HepG2 (cell line): ENCODE measurements around the gene C9orf50. TPM values are rescaled to one million over a fixed set of nuclear protein-coding genes. Genes with fewer than 3 reads are reported as not detected.

ENCODE experiments used
- ARHGAP35 ChIP-seq: sonication (generic); formaldehyde crosslinking; IDR thresholded peaks from 2 replicates; pipeline ENCODE4 v1.9.0; 2022; ENCODE audit warnings: mild to moderate bottlenecking, inconsistent platforms, moderate library complexity, missing genetic modification reagents, borderline replicate concordance
- CBFB ChIP-seq: sonication (generic); formaldehyde crosslinking; IDR thresholded peaks from 2 replicates; pipeline ENCODE4 v1.4.0; 2020; ENCODE audit warnings: missing genetic modification reagents
- CREB1 ChIP-seq, 2 experiments: fragments of 450-650 bp in 1 of 2; IDR thresholded peaks; 2 replicates each; pipeline ENCODE4 v1.6.1; 2016 to 2017; ENCODE audit warnings: control low read depth in 1 of 2, mild to moderate bottlenecking in 1 of 2, missing compliant biosample characterization in 1 of 2, missing genetic modification characterization in 1 of 2
- CREM ChIP-seq, 2 experiments: sonication (generic) in 1 of 2; formaldehyde crosslinking in 1 of 2; IDR thresholded peaks; 2 replicates each; pipeline versions ENCODE4 v1.4.0 to v1.6.1; 2016 to 2020; ENCODE audit warnings: antibody characterized with exemption in 1 of 2, mild to moderate bottlenecking in 1 of 2, missing genetic modification reagents in 1 of 2
- FOXK2 ChIP-seq: fragments of 450-650 bp; IDR thresholded peaks from 2 replicates; pipeline ENCODE4 v1.6.1; 2016
- GABPA ChIP-seq, 2 experiments: IDR thresholded peaks; 2 replicates each; pipeline ENCODE4 v1.6.1; 2011 to 2016; ENCODE audit warnings: low read depth in 2 of 2, low read length in 1 of 2, missing biosample characterization in 1 of 2, missing genetic modification characterization in 1 of 2
- GLI4 ChIP-seq: sonication (generic); formaldehyde crosslinking; IDR thresholded peaks from 2 replicates; pipeline ENCODE4 v1.5.1; 2020; ENCODE audit warnings: missing genetic modification reagents, mild to moderate bottlenecking, moderate library complexity, borderline replicate concordance
- GTF3A ChIP-seq: sonication (generic); formaldehyde crosslinking; conservative IDR thresholded peaks from 2 replicates; pipeline ENCODE4 v1.4.0; 2020; ENCODE audit warnings: mild to moderate bottlenecking, missing genetic modification reagents
- LRRFIP1 ChIP-seq: sonication (generic); formaldehyde crosslinking; conservative IDR thresholded peaks from 2 replicates; pipeline ENCODE4 v1.4.0; 2020; ENCODE audit warnings: missing genetic modification reagents
- MYPOP ChIP-seq: sonication (generic); formaldehyde crosslinking; IDR thresholded peaks from 2 replicates; pipeline ENCODE4 v1.8.1; 2023; ENCODE audit warnings: mild to moderate bottlenecking, moderate library complexity, missing genetic modification reagents
- RAD51 ChIP-seq: fragments of 450-650 bp; IDR thresholded peaks from 2 replicates; pipeline ENCODE4 v1.6.1; 2016; ENCODE audit warnings: borderline replicate concordance
- RELA ChIP-seq: sonication (generic); formaldehyde crosslinking; IDR thresholded peaks from 2 replicates; pipeline ENCODE4 v1.4.0; 2020; ENCODE audit warnings: missing genetic modification reagents
- RFX3 ChIP-seq: IDR thresholded peaks from 2 replicates; pipeline ENCODE4 v1.6.1; 2016; ENCODE audit warnings: missing biosample characterization, missing genetic modification reagents
- SRSF4 ChIP-seq: fragments of 200-400 bp; formaldehyde crosslinking; IDR thresholded peaks from one replicate; pipeline ENCODE4 v1.6.1; 2018; ENCODE audit warnings: mild to moderate bottlenecking, low read depth, low read length, moderate library complexity; ENCODE audit not compliant: poor library complexity, severe bottlenecking
- SUZ12 ChIP-seq: fragments of 150-350 bp; IDR thresholded peaks from 2 replicates; pipeline ENCODE4 v1.6.1; 2014; ENCODE audit warnings: low read depth, low read length
- ZBTB34 ChIP-seq: sonication (generic); formaldehyde crosslinking; IDR thresholded peaks from 2 replicates; pipeline ENCODE4 v1.8.0; 2022; ENCODE audit warnings: mild to moderate bottlenecking, missing genetic modification reagents
- ZBTB8A ChIP-seq: sonication (generic); formaldehyde crosslinking; IDR thresholded peaks from 2 replicates; pipeline ENCODE4 v1.4.0; 2020; ENCODE audit warnings: mild to moderate bottlenecking, low read depth, missing genetic modification reagents, borderline replicate concordance
- ZNF160 ChIP-seq: sonication (generic); formaldehyde crosslinking; IDR thresholded peaks from 2 replicates; pipeline ENCODE4 v1.8.0; 2022; ENCODE audit warnings: mild to moderate bottlenecking, inconsistent platforms, missing genetic modification reagents
- ZNF569 ChIP-seq: sonication (generic); formaldehyde crosslinking; IDR thresholded peaks from 2 replicates; pipeline ENCODE4 v1.5.0; 2020; ENCODE audit warnings: mild to moderate bottlenecking, missing genetic modification reagents, moderate library complexity, borderline replicate concordance
- ZNF572 ChIP-seq: sonication (generic); formaldehyde crosslinking; IDR thresholded peaks from 2 replicates; pipeline ENCODE4 v1.5.1; 2020; ENCODE audit warnings: mild to moderate bottlenecking, missing genetic modification reagents
- ZNF724P ChIP-seq: sonication (generic); formaldehyde crosslinking; IDR thresholded peaks from 2 replicates; pipeline ENCODE4 v1.8.0; 2022; ENCODE audit warnings: missing genetic modification reagents, borderline replicate concordance
- ZNF781 ChIP-seq: sonication (generic); formaldehyde crosslinking; IDR thresholded peaks from 2 replicates; pipeline ENCODE4 v1.5.1; 2020; ENCODE audit warnings: borderline replicate concordance, mild to moderate bottlenecking, missing genetic modification reagents; ENCODE audit errors: not compliant biosample characterization
- polyA plus RNA-seq, 8 experiments: library from polyadenylated mRNA; depleted of rRNA in 3 of 8; stranded (reverse) in 7 of 8; unstranded in 1 of 8; fragments of >200 nt; fragmentation: Illumina TruSeq in 4 of 8; extraction: Trizol in 4 of 8; gene quantifications; 2 replicates each; pipeline versions ENCODE4 v1.2.1 to v1.2.3, GENCODE V29; 2011 to 2016; ENCODE audit warnings: low read depth in 4 of 8, missing spikeins in 1 of 8, mixed read lengths in 1 of 8; ENCODE audit not compliant: insufficient read depth in 1 of 8
- total RNA-seq, 5 experiments: library from RNA; depleted of rRNA; stranded (reverse); fragments of >200 nt; fragmentation: Illumina TruSeq; extraction: Trizol; gene quantifications; 2 replicates each; pipeline ENCODE4 v1.2.3, GENCODE V29; 2016; ENCODE audit warnings: low read depth in 1 of 5
- TF ChIP-seq, protein P1 (sequence below): sonication (generic); formaldehyde crosslinking; IDR thresholded peaks from 2 replicates; pipeline ENCODE4 v1.8.1; 2022; ENCODE audit warnings: mild to moderate bottlenecking, missing genetic modification reagents

The C9orf50 gene
- total and polyA plus RNA-seq, 2 of the 13 experiments (the other 11 are each of a cell fraction or from before 2014, with no cell fraction given): not detected

- TF ChIP-seq RAD51 (no peak), GTF3A (CRISPR knock-in tag) (no peak), SRSF4 (no peak), ZNF572 (CRISPR knock-in tag) (no peak), MYPOP (CRISPR knock-in tag) (no peak; the same call in 1 of the 2 replicates), ZNF160 (peak; percentile 75), ZNF724P (CRISPR knock-in tag) (peak; percentile 35; the same call in 1 of the 2 replicates), CBFB (CRISPR knock-in tag) (peak; percentile 61; the same call in 1 of the 2 replicates), SUZ12 (no peak), ZBTB34 (CRISPR knock-in tag) (no peak), ZNF569 (CRISPR knock-in tag) (no peak), CREM (IDR thresholded peaks at IDR 0.05) (no peak), CREM (CRISPR knock-in tag; IDR thresholded peaks at IDR 0.05) (no peak), ZBTB8A (CRISPR knock-in tag) (no peak), RELA (CRISPR knock-in tag) (no peak), GLI4 (CRISPR knock-in tag) (no peak), FOXK2 (no peak), CREB1 (IDR thresholded peaks at IDR 0.05) (no peak), CREB1 (CRISPR knock-in tag; IDR thresholded peaks at IDR 0.05) (no peak), LRRFIP1 (no peak), ZNF781 (no peak), RFX3 (no peak), GABPA (IDR thresholded peaks at IDR 0.05; ENCODE audit: low read depth, low read length) (no peak), GABPA (CRISPR knock-in tag; IDR thresholded peaks at IDR 0.05; ENCODE audit: low read depth) (no peak), ARHGAP35 (CRISPR knock-in tag) (no peak)
- TF ChIP-seq, protein P1, sequence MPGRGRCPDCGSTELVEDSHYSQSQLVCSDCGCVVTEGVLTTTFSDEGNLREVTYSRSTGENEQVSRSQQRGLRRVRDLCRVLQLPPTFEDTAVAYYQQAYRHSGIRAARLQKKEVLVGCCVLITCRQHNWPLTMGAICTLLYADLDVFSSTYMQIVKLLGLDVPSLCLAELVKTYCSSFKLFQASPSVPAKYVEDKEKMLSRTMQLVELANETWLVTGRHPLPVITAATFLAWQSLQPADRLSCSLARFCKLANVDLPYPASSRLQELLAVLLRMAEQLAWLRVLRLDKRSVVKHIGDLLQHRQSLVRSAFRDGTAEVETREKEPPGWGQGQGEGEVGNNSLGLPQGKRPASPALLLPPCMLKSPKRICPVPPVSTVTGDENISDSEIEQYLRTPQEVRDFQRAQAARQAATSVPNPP (CRISPR knock-in tag): no peak
Observed at GRCh38 chr9:129568560-129569501, 52.1 kb downstream of the C9orf50 start (continued).
